CMK (cell line): ENCODE data around the gene CFAP97D1.
"Not testable (repeated sequence)": the region's sequence is repeated elsewhere in the genome, so short reads cannot be mapped to it uniquely, and the experiment has no call there.

Experiments used
- DNase-seq: peaks from one replicate; pipeline ENCODE4 v3.0.0-alpha.2; 2010; ENCODE audit warnings: low read depth

Gene CFAP97D1

GRCh38 chr17:43798024-43798423, 17.8 kb downstream of the CFAP97D1 start:
- not testable (repeated sequence) for DNase-seq

- DNase-seq = no peak
These were observed 18.8 kb downstream of the CFAP97D1 start for GRCh38 chr17:43799047-43799446.

GRCh38 chr17:43800736-43801135, 20.5 kb downstream of the CFAP97D1 start:
- DNase-seq = no peak

- DNase-seq = no peak
These were observed 21.6 kb downstream of the CFAP97D1 start for GRCh38 chr17:43801844-43802243.

GRCh38 chr17:43803758-43804157, 23.5 kb downstream of the CFAP97D1 start:
- no peak for DNase-seq

- DNase-seq = no peak
These were observed 24.9 kb downstream of the CFAP97D1 start for GRCh38 chr17:43805117-43805516.

GRCh38 chr17:43808076-43808475, 27.8 kb downstream of the CFAP97D1 start:
- no peak for DNase-seq

GRCh38 chr17:43809121-43809520, 28.9 kb downstream of the CFAP97D1 start:
- DNase-seq = no peak

GRCh38 chr17:43810226-43810715, 30.0 kb downstream of the CFAP97D1 start:
- no peak for DNase-seq

GRCh38 chr17:43810823-43811222, 30.6 kb downstream of the CFAP97D1 start:
- no peak for DNase-seq

- DNase-seq = no peak
These were observed 32.4 kb downstream of the CFAP97D1 start for GRCh38 chr17:43812396-43813265.

GRCh38 chr17:43813386-43813785, 33.2 kb downstream of the CFAP97D1 start:
- DNase-seq = no peak

GRCh38 chr17:43814026-43814425, 33.8 kb downstream of the CFAP97D1 start:
- no peak for DNase-seq

GRCh38 chr17:43814714-43815113, 34.5 kb downstream of the CFAP97D1 start:
- DNase-seq = no peak

GRCh38 chr17:43816336-43817320, 36.4 kb downstream of the CFAP97D1 start:
- DNase-seq = no peak

GRCh38 chr17:43817826-43818225, 37.6 kb downstream of the CFAP97D1 start:
- no peak for DNase-seq

GRCh38 chr17:43818966-43819365, 38.7 kb downstream of the CFAP97D1 start:
- DNase-seq = no peak

- DNase-seq = no peak
These were observed 40.5 kb downstream of the CFAP97D1 start for GRCh38 chr17:43820759-43821158.

GRCh38 chr17:43822570-43823190, 42.4 kb downstream of the CFAP97D1 start:
- DNase-seq = no peak

GRCh38 chr17:43823350-43824084, 43.3 kb downstream of the CFAP97D1 start:
- DNase-seq = no peak

GRCh38 chr17:43825567-43825966, 45.3 kb downstream of the CFAP97D1 start:
- no peak for DNase-seq
